ENCODE measurements around the gene EIPR1. TPM values are rescaled to one million over a fixed set of nuclear protein-coding genes. Genes with fewer than 3 reads are reported as not detected.

Gene EIPR1
- total RNA-seq, 2 experiments from 2014 or later = 38.2 to 40.5 TPM

DNA sequence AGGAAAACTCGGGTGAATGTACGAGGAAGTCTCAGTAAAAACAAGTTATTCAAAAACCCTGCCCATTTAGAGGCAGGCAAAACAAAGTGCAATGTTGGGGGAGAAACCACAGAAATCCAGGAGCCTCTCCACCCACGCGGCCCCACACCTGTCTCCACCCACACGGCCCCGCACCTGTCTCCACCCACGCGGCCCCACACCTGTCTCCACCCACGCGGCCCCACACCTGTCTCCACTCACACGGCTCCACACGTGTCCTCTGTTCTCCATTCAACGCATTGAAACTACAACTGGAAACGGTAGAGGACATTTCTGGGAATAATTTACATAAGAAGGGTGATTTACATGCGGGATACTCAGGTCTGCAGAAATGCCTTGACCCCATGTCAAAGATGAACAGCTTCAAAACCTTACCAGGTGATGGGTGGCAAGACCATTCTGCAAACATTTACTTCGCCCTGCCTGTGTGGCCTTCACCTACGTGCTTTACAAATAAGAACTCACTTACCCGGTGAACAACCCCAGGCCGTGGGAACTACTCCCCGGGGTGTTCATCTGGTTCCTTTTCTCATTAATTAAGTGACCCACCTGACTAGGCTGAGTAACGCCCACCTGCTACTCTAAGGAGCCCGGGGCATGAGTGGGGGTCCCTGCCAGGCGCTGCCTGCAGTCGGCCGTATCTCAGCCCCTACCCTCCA is 100.4 kb downstream of the EIPR1 start:
- no peak for DNase-seq
- ChIA-PET POLR2A (no interaction called here), CTCF (no interaction called here)
- H3K27ac Mint-ChIP-seq = no peak overlapping the region
- intact Hi-C loops (cut with micrococcal nuclease) = loop anchor here (5.0 kb wide), 1 partner anchor 35 kb away; no protein-coding TSS in a partner anchor
- H3K36me3 Mint-ChIP-seq = peaks cover 36% of the 10 kb centered on the region
- H3K4me3 Mint-ChIP-seq = no peak overlapping the region
- H3K4me1 Mint-ChIP-seq (ENCODE audit: low read depth) = peaks cover 14% of the 10 kb centered on the region
- H3K27me3 Mint-ChIP-seq = no peaks in the 10 kb centered on the region
- H3K9me3 Mint-ChIP-seq = peaks cover 24% of the 10 kb centered on the region

- CTCF ChIA-PET = interaction anchor here (1.0 kb wide), 1 partner anchor 75 kb away, joined by 4 read pairs; no protein-coding TSS in a partner anchor
- Mint-ChIP-seq H3K4me1 (ENCODE audit: low read depth) (peaks cover 8% of the 10 kb centered on the region), H3K27ac (no peak overlapping the region), H3K27me3 (no peaks in the 10 kb centered on the region), H3K9me3 (peaks cover 24% of the 10 kb centered on the region), H3K36me3 (peaks cover 41% of the 10 kb centered on the region), H3K4me3 (no peak overlapping the region)
- DNase-seq = no peak
- POLR2A ChIA-PET = no interaction called here
- intact Hi-C loops (cut with micrococcal nuclease) = no loop called here
Measured at GRCh38 chr2:3272761-3273160, 104.9 kb downstream of the EIPR1 start.

DNA sequence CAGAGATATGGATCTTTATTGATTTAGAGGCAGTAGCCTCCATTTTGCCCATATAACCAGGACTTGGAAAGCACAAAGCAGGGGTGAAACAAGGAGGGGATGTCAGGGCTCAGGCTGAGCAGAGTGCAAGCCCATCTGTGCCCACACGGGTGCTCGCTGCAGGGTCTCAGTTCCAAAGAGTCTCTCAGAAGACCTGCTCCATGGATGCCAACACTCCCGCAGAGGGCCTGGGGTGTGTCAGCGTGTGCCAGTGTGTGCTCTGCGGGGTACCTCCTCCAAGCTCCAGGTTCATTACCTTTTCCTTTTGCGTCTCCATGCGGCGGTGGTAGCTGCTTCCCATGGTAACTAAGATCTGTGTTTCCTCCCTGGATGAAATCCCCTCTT is 107.5 kb downstream of the EIPR1 start:
- intact Hi-C loops (cut with micrococcal nuclease) = no loop called here
- Mint-ChIP-seq H3K4me3 (no peak overlapping the region), H3K27me3 (no peaks in the 10 kb centered on the region), H3K27ac (no peak overlapping the region), H3K4me1 (ENCODE audit: low read depth) (peaks cover 8% of the 10 kb centered on the region), H3K9me3 (peaks cover 8% of the 10 kb centered on the region), H3K36me3 (peaks cover 23% of the 10 kb centered on the region)
- ChIA-PET CTCF (no interaction called here), POLR2A (no interaction called here)
- DNase-seq = no peak

DNA sequence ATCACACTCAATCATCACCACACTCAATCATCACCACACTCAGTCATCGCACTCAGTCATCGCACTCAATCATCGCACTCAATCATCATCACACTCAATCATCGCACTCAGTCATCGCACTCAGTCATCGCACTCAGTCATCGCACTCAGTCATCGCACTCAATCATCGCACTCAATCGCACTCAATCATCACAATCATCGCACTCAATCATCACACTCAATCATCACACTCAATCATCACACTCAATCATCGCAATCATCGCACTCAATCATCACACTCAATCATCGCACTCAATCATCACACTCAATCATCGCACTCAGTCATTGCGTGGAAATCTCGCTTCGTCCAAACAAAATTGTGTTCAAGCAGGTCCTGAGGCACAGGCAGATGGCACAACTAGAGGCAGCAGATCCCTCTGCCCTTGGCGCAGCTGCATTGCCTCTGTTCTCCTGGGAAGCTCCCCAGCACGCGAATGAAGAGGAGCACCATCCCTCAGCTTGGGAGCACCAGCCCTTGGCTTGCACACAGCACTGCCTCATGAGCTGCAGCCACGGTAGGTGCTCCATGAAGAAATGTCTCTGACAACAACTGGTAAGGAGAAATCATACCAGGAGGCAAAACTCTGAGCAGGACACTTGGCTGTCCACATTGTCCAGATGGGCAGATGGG is 108.1 kb downstream of the EIPR1 start:
- Mint-ChIP-seq H3K36me3 (peaks cover 19% of the 10 kb centered on the region), H3K4me1 (ENCODE audit: low read depth) (peaks cover 8% of the 10 kb centered on the region), H3K27me3 (no peaks in the 10 kb centered on the region), H3K9me3 (peaks cover 4% of the 10 kb centered on the region), H3K27ac (no peak overlapping the region), H3K4me3 (no peak overlapping the region)
- no peak for DNase-seq
- POLR2A ChIA-PET = no interaction called here
- intact Hi-C loops (cut with micrococcal nuclease) = no loop called here
- CTCF ChIA-PET = no interaction called here

DNA sequence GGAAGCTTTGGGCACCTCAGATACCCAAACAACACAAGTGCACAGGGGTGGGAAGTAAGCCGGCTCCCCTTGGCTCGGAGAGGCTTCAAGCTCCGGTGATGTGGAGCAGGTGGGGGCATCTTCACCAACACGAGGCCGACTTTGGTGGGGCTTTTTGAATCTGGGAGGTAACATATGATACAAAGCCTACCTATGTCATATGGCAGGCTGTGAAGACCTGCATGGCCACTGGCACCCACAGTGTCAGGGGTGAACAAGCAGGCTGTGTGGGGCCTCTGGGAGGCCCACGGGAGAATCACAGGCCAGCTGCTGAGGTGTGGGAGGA is 109.0 kb downstream of the EIPR1 start:
- Mint-ChIP-seq H3K4me1 (ENCODE audit: low read depth) (peaks cover 8% of the 10 kb centered on the region), H3K9me3 (no peaks in the 10 kb centered on the region), H3K27ac (no peak overlapping the region), H3K27me3 (no peaks in the 10 kb centered on the region), H3K36me3 (peaks cover 15% of the 10 kb centered on the region), H3K4me3 (no peak overlapping the region)
- ChIA-PET CTCF (no interaction called here), POLR2A (no interaction called here)
- DNase-seq = no peak
- intact Hi-C loops (cut with micrococcal nuclease) = no loop called here

- peaks cover 8% of the 10 kb centered on the region for H3K4me1 Mint-ChIP-seq (ENCODE audit: low read depth)
- no peak overlapping the region for H3K27ac Mint-ChIP-seq
- POLR2A ChIA-PET = no interaction called here
- intact Hi-C loops (cut with micrococcal nuclease) = no loop called here
- CTCF ChIA-PET = interaction anchor here (1.2 kb wide), 1 partner anchor 9 kb away, joined by 3 read pairs; no protein-coding TSS in a partner anchor
- no peaks in the 10 kb centered on the region for H3K9me3 Mint-ChIP-seq
- H3K36me3 Mint-ChIP-seq = peaks cover 15% of the 10 kb centered on the region
- no peaks in the 10 kb centered on the region for H3K27me3 Mint-ChIP-seq
- H3K4me3 Mint-ChIP-seq = no peak overlapping the region
- DNase-seq = no peak
Measured at GRCh38 chr2:3267869-3268704, 109.5 kb downstream of the EIPR1 start.

DNA sequence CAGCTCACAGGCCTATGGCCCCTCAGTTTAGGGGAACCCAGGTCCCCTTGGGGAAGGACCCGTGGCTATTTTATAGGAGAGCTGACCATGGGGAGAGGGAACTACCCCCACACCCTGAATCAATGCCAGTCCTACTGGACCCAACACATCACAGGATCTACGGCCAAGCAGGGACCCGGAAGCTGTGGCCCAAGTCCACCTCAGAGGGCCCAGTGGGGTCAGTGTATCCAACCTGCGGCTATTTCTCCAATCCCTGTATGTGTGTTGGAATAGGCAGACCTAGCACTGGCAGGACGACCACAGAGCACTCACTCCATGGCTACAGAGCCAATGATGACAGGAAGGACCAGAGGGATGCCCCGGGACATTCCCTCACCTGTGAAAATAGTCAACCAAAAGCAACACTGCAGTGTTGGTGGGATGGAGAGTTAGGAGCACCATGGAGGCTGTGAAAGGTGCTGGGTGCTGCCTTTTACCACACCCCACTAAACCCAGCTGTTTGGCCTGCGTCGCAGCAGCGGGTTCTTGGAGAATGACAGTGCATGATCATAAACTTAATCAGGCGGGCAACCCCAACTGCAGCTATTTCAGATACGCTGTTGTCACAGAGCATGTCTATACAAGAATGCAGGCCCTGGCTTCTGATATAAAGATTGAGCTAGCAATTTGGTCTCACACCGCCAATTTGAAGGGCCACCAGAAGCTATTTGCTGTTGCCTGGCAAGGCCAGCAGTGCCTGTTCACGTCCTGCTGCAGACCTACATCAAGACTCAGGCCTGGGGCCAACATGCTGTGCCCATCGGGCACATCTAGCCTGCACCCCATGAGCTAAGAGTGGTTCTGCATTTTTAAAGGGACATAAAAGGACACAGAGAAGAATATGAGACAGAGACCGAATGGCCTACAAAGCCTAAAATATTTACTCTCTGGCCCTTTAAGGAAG is 110.4 kb downstream of the EIPR1 start:
- Mint-ChIP-seq H3K4me3 (no peak overlapping the region), H3K4me1 (ENCODE audit: low read depth) (peaks cover 2% of the 10 kb centered on the region), H3K9me3 (no peaks in the 10 kb centered on the region), H3K36me3 (peaks cover 17% of the 10 kb centered on the region), H3K27ac (no peak overlapping the region), H3K27me3 (no peaks in the 10 kb centered on the region)
- ChIA-PET CTCF (interaction anchor here (1.2 kb wide), 1 partner anchor 8 kb away, joined by 3 read pairs; no protein-coding TSS in a partner anchor), POLR2A (interaction anchor here (0.6 kb wide), 1 partner anchor 333 kb away, joined by 3 read pairs; no protein-coding TSS in a partner anchor)
- intact Hi-C loops (cut with micrococcal nuclease) = no loop called here
- DNase-seq = no peak

- Mint-ChIP-seq H3K9me3 (no peaks in the 10 kb centered on the region), H3K4me1 (ENCODE audit: low read depth) (no peaks in the 10 kb centered on the region), H3K27ac (no peak overlapping the region), H3K27me3 (no peaks in the 10 kb centered on the region), H3K36me3 (peaks cover 12% of the 10 kb centered on the region), H3K4me3 (no peak overlapping the region)
- intact Hi-C loops (cut with micrococcal nuclease) = no loop called here
- DNase-seq = no peak
- ChIA-PET POLR2A (interaction anchor here (0.6 kb wide), 1 partner anchor 334 kb away, joined by 3 read pairs; no protein-coding TSS in a partner anchor), CTCF (interaction anchor here (1.3 kb wide), 1 partner anchor 37 kb away, joined by 4 read pairs; no protein-coding TSS in a partner anchor)
Measured at GRCh38 chr2:3265981-3266924, 111.4 kb downstream of the EIPR1 start.

DNA sequence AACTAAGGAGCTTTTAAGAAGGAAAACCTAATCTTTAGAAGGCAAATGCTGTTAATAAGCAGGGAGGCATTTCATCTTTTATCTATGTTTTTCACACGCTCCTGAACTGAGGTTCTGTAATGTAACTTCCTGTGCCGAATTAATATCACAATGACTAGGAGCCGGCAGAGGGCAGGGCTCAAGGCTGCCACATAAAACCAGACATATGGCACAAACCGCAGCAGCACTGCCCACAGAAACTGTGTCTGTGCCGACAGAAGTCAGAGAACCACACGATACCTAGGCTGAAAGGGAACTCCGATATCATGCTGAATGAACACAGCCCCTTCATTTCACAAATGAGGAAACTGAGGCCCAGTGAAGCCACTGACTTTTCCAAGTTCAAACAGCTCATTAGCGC is 112.1 kb downstream of the EIPR1 start:
- Mint-ChIP-seq H3K36me3 (peaks cover 9% of the 10 kb centered on the region), H3K4me3 (no peak overlapping the region), H3K9me3 (no peaks in the 10 kb centered on the region), H3K27ac (no peak overlapping the region), H3K4me1 (ENCODE audit: low read depth) (peaks cover 4% of the 10 kb centered on the region), H3K27me3 (no peaks in the 10 kb centered on the region)
- CTCF ChIA-PET = interaction anchor here (1.3 kb wide), 1 partner anchor 38 kb away, joined by 4 read pairs; no protein-coding TSS in a partner anchor
- intact Hi-C loops (cut with micrococcal nuclease) = no loop called here
- POLR2A ChIA-PET = no interaction called here
- DNase-seq = no peak

- POLR2A ChIA-PET = no interaction called here
Measured at GRCh38 chr2:3264010-3264744, 113.4 kb downstream of the EIPR1 start.

More at GRCh38 chr2:3264010-3264744, 113.4 kb downstream of the EIPR1 start:
- intact Hi-C loops (cut with micrococcal nuclease) = no loop called here
- H3K27ac Mint-ChIP-seq = no peak overlapping the region
- DNase-seq = no peak
- H3K9me3 Mint-ChIP-seq = no peaks in the 10 kb centered on the region
- peaks cover 10% of the 10 kb centered on the region for H3K4me1 Mint-ChIP-seq (ENCODE audit: low read depth)
- CTCF ChIA-PET = no interaction called here
- H3K27me3 Mint-ChIP-seq = no peaks in the 10 kb centered on the region
- peaks cover 4% of the 10 kb centered on the region for H3K36me3 Mint-ChIP-seq
- H3K4me3 Mint-ChIP-seq = no peak overlapping the region

Measured in activated CD4-positive, alpha-beta memory T cell treated with anti-CD3 and anti-CD28 coated beads for 36 hours (primary cell).